SJSA1 (cell line): ENCODE measurements around the gene CSNK2A1. TPM values are rescaled to one million over a fixed set of nuclear protein-coding genes. Genes with fewer than 3 reads are reported as not detected.
"Not testable (repeated sequence)": the region's sequence is repeated elsewhere in the genome, so short reads cannot be mapped to it uniquely, and the experiment has no call there.

Experiments used
- DNase-seq, 2 experiments: peaks; one replicate each; pipeline ENCODE4 v3.0.0-alpha.2; 2015 to 2020; ENCODE audit warnings: low spot score in 2 of 2, low read depth in 1 of 2
- H3K27ac ChIP-seq: fragments of 250-450 bp; sonication (Bioruptor Pico); 2 replicates; pipeline ENCODE4 v1.5.1; 2020; ENCODE audit warnings: mild to moderate bottlenecking, moderate library complexity
- H3K27me3 ChIP-seq: fragments of 250-450 bp; sonication (Bioruptor Pico); replicated peaks from 2 replicates; pipeline ENCODE4 v1.5.1; 2020; ENCODE audit warnings: mild to moderate bottlenecking, moderate library complexity
- H3K36me3 ChIP-seq: fragments of 250-450 bp; sonication (Bioruptor Pico); 2 replicates; pipeline ENCODE4 v1.5.1; 2020; ENCODE audit warnings: mild to moderate bottlenecking
- H3K4me1 ChIP-seq: fragments of 250-450 bp; sonication (Bioruptor Pico); replicated peaks from 2 replicates; pipeline ENCODE4 v1.6.1; 2021; ENCODE audit warnings: mild to moderate bottlenecking
- H3K4me3 ChIP-seq: fragments of 250-450 bp; sonication (Bioruptor Pico); 2 replicates; pipeline ENCODE4 v1.5.1; 2020; ENCODE audit warnings: mild to moderate bottlenecking
- H3K9me3 ChIP-seq: fragments of 250-450 bp; sonication (Bioruptor Pico); replicated peaks from 2 replicates; pipeline ENCODE4 v1.5.1; 2020; ENCODE audit warnings: mild to moderate bottlenecking
- total RNA-seq: library from RNA; depleted of rRNA; stranded (reverse); fragments of >200 nt; shearing (Covaris generic); gene quantifications from 2 replicates; pipeline ENCODE4 v1.2.3, GENCODE V29; 2014

CSNK2A1 gene
- total RNA-seq, 1 experiment from 2014 or later = 158 TPM

DNA sequence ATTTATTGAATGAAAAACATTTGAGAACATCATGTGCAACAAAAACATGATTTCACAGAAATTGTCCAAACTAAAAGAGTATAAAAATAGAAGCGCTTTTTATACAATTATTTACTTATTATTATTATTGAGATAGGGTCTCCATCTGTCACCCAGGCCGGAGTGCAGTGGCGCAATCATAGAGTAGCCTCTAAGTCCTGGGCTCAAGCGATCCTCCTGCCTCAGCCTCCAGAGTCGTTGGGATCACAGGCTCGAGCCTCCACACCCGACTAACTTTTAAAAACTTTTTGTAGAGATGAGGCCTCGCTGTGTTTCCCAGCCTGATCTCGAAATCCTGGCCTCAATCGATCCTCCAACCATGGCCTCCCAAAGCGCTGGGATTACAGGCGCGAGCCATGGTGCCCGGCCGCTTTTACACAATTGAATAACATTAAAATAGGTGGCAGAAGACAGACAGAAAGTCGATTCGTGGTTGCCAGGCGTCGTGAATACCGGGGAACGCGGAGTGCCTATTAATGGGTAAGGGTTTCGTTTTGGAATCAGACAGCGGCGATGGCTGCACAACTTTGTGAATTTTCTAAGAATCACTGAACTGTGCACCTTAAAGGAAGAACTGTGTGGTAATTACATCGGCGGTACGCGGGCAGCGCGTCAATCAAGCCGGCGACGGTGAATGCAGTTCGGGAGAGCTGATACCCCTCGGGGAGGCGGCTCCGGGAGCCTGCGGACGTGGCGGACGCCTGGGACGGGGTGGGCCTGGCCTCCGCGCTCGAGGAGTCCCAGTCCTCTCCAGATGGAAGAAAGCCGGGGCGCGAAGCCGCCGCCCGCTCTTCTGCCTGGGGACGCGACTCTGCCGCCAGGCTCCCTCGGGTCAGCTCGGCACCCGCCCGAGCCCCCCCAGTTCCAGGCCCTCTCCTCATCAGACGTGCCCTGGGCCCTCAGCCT is 82.1 kb downstream of the CSNK2A1 start:
- H3K27ac ChIP-seq = peak overlapping the region; percentile 50
- H3K4me1 ChIP-seq = peaks cover 12% of the 10 kb centered on the region
- peaks cover 6% of the 10 kb centered on the region for H3K36me3 ChIP-seq
- peak overlapping the region; percentile 97 for H3K4me3 ChIP-seq
- DNase-seq = peak; percentile 65 to 67
- H3K9me3 ChIP-seq = no peaks in the 10 kb centered on the region
- peaks cover 3% of the 10 kb centered on the region; the same call in 1 of the 2 replicates for H3K27me3 ChIP-seq

DNA sequence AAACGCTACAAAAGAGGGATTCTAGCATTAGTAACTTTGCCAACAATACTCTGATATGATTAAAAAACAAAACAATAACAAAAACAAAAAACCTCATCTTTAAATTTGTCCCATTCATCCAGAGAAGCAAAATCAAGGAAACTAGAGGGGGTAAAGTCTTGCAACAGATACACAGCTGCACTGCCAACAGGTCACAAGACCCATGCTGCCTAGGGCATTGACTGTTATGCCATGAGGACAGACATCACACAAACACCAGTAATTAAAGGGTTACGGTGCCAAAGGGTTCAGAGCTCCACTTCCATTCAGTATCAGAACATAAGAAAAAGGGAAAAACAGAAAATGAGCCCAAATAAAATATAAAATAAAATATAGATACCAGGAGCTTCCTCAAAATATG is 82.9 kb downstream of the CSNK2A1 start:
- Histone ChIP-seq H3K4me1 (peaks cover 12% of the 10 kb centered on the region), H3K9me3 (no peaks in the 10 kb centered on the region), H3K27ac (no peak overlapping the region), H3K36me3 (peaks cover 6% of the 10 kb centered on the region), H3K27me3 (peaks cover 3% of the 10 kb centered on the region; the same call in 1 of the 2 replicates), H3K4me3 (no peak overlapping the region; the same call in 1 of the 2 replicates)
- no peak for DNase-seq

DNA sequence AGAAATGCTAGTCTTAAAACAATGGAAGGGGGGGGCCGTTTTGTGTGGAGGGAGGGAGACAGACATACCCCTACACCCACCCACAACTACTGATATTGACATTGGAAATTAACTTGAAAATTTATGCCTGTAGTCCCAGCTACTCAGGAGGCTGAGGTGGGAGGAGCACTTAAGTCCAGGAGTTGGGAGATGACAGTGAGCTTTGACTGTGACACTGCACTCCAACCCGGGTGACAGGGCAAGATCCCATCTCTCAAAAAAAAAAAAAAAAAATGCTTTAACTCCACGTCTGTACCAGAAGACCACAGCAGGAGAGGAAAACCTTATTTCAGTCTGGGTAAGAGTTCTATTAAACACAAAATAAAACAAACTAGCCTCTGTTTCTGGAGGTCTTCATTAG is 83.4 kb downstream of the CSNK2A1 start:
- Histone ChIP-seq H3K27ac (no peak overlapping the region), H3K4me1 (peaks cover 12% of the 10 kb centered on the region), H3K36me3 (peaks cover 6% of the 10 kb centered on the region), H3K4me3 (no peak overlapping the region), H3K27me3 (peaks cover 3% of the 10 kb centered on the region; the same call in 1 of the 2 replicates), H3K9me3 (no peaks in the 10 kb centered on the region)
- no peak for DNase-seq

DNA sequence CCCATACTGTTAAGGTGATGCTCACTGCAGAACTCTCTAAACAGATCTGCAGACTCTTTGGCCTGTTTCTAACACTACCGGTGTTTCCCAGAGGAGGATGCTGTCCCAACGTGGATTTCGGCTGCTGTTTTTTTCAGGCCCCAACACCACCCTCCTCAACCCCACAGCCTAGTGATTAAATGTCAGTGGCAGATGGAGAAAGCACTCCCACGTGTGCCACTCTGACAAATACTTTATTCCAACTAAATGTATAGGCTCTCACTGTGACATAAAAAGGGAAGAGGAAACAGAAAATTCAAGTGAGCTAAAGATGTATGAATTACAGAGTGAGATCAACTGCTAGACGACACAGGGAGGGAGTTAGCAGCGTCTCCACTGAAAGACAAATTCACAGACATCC is 84.8 kb downstream of the CSNK2A1 start:
- no peak for DNase-seq

DNA sequence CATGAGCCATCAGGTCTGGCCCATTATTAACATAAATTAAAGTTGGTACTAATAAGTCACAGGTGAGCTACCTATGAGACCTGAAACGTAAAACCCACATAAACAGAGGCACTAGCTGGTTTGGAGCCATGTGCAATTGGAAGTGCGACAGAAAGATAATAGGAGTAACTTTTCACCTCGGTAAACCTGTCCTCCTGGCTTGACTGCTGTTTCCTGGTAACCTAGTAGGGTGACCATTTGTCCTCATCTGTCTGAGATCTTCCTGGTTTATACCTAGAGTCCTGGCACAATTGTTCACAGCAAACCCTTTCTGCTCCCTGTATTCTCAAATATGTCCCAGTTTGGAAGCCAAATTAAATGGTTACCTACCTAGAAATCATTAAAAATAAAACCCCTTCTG is 88.6 kb downstream of the CSNK2A1 start:
- H3K36me3 ChIP-seq = no peaks in the 10 kb centered on the region
- no peak overlapping the region for H3K27ac ChIP-seq
- H3K27me3 ChIP-seq = no peaks in the 10 kb centered on the region
- no peaks in the 10 kb centered on the region for H3K4me1 ChIP-seq
- no peak for DNase-seq
- no peak overlapping the region for H3K4me3 ChIP-seq
- no peaks in the 10 kb centered on the region for H3K9me3 ChIP-seq

More for the DNA sequence above, 84.8 kb downstream of the CSNK2A1 start:
- Histone ChIP-seq H3K9me3 (no peaks in the 10 kb centered on the region), H3K27ac (no peak overlapping the region), H3K4me1 (peaks cover 12% of the 10 kb centered on the region), H3K27me3 (no peaks in the 10 kb centered on the region), H3K36me3 (peaks cover 6% of the 10 kb centered on the region), H3K4me3 (no peak overlapping the region)

DNA sequence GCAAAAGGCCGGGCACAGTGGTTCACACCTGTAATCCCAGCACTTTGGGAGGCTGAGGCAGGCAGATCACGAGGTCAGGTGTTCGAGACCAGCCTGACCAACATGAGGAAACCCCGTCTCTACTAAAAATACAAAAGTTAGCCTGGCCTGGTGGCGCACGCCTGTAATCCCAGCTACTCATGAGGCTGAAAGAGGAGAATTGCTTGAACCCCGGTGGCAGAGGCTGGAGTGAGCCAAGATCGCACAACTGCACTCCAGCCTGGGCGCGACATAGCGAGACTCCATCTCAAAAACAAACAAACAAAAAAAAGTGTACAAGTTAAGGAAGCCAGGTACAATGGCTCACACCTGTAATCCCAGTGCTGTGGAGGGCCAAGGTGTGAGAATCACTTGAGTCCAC is 91.6 kb downstream of the CSNK2A1 start:
- H3K27ac ChIP-seq, H3K4me1 ChIP-seq, H3K36me3 ChIP-seq, H3K4me3 ChIP-seq, DNase-seq, H3K9me3 ChIP-seq, H3K27me3 ChIP-seq: not testable (repeated sequence)

DNA sequence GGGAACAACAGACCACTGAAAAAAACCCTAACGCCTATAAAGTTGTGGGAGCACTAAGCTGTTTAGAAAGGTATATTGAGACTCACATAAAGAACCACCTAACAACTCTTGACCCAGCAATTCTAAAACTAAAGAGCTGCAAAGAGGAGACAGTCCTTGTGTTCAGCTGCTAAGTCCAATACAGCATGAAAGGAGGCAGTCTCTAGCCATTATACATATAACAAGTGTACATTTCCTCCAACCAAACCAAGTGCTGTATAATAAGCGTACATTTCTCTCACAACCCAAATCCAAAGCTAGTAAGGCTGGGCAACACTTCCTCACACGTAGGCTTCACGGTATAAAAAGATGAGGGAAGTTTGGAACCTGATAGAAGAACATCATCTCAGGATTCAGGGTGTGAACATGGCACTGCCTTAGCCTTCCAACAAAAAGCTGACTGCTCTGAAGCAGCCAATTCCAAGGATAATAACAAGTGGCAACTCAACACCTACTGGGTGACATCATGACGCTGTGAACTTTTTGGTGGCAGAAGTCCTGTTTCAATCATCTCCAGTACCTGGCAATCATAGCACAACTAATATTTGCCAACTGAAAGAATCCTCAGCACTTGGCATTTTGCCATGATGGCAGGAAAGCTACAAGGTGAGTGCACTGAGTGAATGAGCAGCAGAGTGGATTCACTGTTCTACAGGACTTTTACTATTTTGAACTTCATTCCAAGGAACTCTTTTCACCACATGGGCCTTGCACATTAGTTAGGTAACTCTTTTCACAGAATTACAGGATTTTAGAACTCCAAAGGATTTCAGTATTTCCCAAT is 97.9 kb downstream of the CSNK2A1 start:
- H3K9me3 ChIP-seq = no peaks in the 10 kb centered on the region
- no peak overlapping the region for H3K27ac ChIP-seq
- H3K4me1 ChIP-seq = no peaks in the 10 kb centered on the region
- DNase-seq = no peak
- no peak overlapping the region for H3K4me3 ChIP-seq
- H3K36me3 ChIP-seq = peaks cover 61% of the 10 kb centered on the region
- no peaks in the 10 kb centered on the region for H3K27me3 ChIP-seq

DNA sequence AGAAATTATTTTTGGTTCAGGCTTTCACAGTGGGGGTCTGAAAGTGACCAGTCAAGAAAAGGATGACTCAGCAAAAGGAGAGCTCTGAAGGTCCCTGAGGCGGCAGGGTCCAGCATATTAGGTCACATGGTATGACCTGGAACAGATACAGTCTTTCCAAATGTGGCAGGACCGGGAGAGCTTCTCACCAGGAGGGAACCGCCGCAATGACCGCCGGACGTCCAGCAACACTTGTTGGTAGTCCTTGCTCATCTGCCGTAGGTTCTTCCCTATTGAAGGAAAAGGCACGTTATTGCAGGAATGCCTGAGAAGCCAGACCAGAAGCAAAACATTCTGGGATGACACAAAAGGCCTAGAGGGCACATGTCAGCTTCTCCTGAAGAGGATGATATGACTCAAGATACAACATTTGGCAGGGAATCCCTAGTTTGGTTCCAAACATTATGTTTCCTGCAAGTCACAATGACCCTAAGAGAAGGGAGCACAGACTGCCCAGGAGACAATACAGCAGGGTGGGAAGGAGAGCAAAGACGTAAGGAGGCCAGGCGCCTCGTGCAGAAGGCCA is 98.6 kb downstream of the CSNK2A1 start:
- H3K36me3 ChIP-seq = peaks cover 69% of the 10 kb centered on the region
- H3K27ac ChIP-seq = no peak overlapping the region
- no peaks in the 10 kb centered on the region for H3K9me3 ChIP-seq
- H3K4me3 ChIP-seq = no peak overlapping the region
- no peaks in the 10 kb centered on the region for H3K27me3 ChIP-seq
- DNase-seq = no peak
- H3K4me1 ChIP-seq = no peaks in the 10 kb centered on the region

DNA sequence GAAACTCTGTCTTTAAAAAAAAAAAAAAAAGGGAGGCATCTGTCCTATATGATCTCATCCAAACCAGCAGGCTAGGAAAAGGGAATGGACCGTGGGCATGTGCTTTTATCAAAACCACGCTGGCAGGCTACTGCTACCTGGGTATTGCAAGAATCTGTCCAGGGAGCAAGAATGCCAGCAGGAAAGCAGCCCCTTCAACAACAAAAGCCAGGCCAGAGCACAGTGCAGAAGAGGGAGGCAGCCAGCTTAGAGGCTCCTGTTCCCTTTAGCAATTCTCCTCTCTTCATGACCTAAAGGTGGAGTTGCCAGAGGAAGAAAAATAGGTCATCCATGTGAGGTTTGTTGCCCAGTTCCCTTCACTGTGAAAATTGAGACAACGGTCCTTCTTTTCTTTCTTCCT is 99.5 kb downstream of the CSNK2A1 start:
- H3K9me3 ChIP-seq = no peaks in the 10 kb centered on the region
- no peaks in the 10 kb centered on the region for H3K27me3 ChIP-seq
- H3K4me1 ChIP-seq = no peaks in the 10 kb centered on the region
- DNase-seq = no peak
- H3K4me3 ChIP-seq = no peak overlapping the region
- H3K36me3 ChIP-seq = peaks cover 77% of the 10 kb centered on the region
- no peak overlapping the region for H3K27ac ChIP-seq

DNA sequence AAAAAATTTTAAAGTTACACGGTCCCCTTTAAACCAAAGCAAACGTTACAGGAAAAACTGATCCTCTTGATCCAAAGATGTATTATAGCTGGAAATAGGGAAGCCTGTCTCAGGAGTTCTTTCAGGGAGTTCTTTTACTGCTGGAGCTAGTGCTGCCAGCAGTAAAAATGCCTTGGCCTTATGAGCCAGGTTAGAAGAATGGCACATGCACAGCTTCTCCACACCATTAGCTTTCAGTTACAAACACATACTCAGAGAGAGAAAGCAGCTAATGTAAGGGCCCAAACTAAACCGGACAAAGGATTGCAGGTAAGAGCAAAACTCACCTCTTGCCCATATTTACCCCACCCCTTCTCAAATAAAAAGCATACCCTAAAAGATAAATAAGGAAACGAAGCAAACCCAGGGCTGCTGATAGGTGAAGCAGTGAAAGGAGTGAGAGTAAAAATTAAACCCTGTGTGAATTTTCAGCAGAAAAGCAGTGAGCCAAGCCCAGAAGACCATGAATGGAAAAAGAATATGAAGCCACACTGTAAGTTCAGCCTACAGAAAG is 100.3 kb downstream of the CSNK2A1 start:
- no peaks in the 10 kb centered on the region for H3K4me1 ChIP-seq
- H3K4me3 ChIP-seq = no peak overlapping the region
- H3K9me3 ChIP-seq = no peaks in the 10 kb centered on the region
- DNase-seq = no peak
- H3K27ac ChIP-seq = no peak overlapping the region
- H3K36me3 ChIP-seq = peaks cover 86% of the 10 kb centered on the region
- no peaks in the 10 kb centered on the region for H3K27me3 ChIP-seq

DNA sequence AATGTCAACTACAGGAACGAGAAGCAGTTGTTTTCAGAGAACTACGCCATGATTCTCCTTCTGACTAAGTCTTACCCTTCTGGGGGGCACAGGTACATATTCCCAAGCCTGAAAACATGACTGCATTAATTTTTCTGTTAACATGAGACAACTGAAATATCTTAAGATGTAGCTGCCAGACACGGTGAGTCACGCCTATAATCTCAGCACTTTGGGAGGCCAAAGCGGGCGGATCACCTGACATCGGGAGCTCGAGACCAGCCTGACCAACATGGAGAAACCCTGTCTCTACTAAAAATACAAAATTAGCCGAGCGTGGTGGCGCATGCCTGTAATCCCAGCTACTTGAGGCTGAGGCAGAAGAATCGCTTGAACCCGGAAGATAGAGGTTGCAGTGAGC is 103.0 kb downstream of the CSNK2A1 start:
- no peak for DNase-seq
- peaks cover 96% of the 10 kb centered on the region for H3K36me3 ChIP-seq

DNA sequence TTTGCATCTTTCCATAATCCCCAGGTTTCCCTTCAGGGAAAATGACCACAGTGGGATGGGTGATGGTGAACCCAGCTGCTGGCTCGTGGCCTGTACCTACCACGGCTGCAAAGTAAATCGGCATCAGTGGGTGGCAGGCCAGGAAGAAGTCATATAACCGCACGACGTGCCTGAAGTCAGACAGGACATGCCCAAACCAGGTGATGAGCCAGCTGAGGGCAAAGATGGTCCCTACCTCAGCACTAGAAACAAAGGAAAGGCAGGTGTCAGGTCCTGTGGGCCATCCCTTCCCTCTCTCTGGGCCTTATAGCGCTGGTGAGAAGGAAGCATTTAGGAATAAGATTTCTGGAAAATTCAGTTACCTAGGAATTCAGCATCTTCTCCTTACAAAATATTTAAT is 103.4 kb downstream of the CSNK2A1 start:
- no peaks in the 10 kb centered on the region for H3K4me1 ChIP-seq
- DNase-seq = no peak
- no peaks in the 10 kb centered on the region for H3K9me3 ChIP-seq
- H3K36me3 ChIP-seq = peaks cover 96% of the 10 kb centered on the region
- H3K27me3 ChIP-seq = no peaks in the 10 kb centered on the region
- no peak overlapping the region for H3K4me3 ChIP-seq
- no peak overlapping the region for H3K27ac ChIP-seq

More for the DNA sequence above, 103.0 kb downstream of the CSNK2A1 start:
- Histone ChIP-seq H3K4me3 (no peak overlapping the region), H3K4me1 (no peaks in the 10 kb centered on the region), H3K27me3 (no peaks in the 10 kb centered on the region), H3K9me3 (no peaks in the 10 kb centered on the region), H3K27ac (no peak overlapping the region)

DNA sequence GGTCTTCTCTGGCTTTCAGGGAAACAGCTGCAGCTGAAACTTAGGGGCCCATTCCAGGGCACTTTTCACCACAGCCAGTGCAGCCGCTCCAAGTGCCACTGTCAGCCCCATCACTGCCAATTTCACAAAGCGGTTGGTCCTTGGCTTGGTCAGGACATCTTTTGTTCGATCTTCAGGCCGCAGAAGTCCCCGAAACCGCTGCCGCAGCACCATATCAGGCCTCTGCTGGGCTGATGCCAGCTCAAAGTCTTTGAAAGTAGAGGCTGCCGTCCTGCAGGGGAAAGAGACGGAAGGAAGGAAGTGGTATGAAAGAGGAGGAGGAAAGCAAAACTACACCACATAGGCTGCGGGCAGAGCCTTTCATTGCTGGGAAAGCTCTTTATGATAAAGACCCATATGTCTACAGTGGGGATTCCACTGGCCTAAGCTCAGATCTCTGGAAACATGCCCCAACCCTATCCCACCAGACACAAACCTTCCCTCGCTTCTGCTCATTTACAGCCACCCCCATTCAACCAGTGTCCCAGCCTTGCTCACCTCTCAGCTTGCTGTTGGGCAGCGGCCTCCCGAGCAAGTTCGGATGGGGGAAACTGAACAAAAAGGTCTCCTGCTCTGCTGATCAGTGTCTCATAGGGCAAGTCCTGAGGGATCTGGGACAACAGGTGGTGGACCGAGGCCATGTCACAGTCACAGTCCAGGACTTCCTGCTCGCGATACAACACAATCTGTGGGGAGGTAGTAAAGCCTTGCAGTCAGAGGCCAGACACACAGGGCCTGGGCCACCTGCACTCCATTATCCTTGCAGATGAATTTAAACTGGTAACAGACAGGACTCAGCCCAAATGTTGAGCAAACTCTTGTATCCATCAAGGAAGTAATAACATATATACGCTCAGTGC is 104.8 kb downstream of the CSNK2A1 start:
- Histone ChIP-seq H3K4me3 (no peak overlapping the region), H3K36me3 (peaks cover 96% of the 10 kb centered on the region), H3K27me3 (no peaks in the 10 kb centered on the region), H3K4me1 (no peaks in the 10 kb centered on the region), H3K9me3 (no peaks in the 10 kb centered on the region), H3K27ac (no peak overlapping the region)
- DNase-seq = no peak
